Measurements from ENCODE around the gene SLC9A3.
"Not testable (repeated sequence)": the region's sequence is repeated elsewhere in the genome, so short reads cannot be mapped to it uniquely, and the experiment has no call there.

SLC9A3 gene

GRCh38 chr5:486597-486996 lies 37.7 kb downstream of the SLC9A3 start:
- POLR2A ChIA-PET: not testable (repeated sequence)

GRCh38 chr5:485946-486491 lies 38.2 kb downstream of the SLC9A3 start:
- TF ChIP-seq ZNF350 (tag by site-specific recombination; IDR thresholded peaks at IDR 0.05) (no peak), ZNF221 (tag by site-specific recombination; IDR thresholded peaks at IDR 0.05; ENCODE audit: borderline replicate concordance) (no peak), ZNF423 (tag by site-specific recombination; IDR thresholded peaks at IDR 0.05) (no peak), REST (tag by site-specific recombination; IDR thresholded peaks at IDR 0.05) (no peak), ZNF555 (tag by site-specific recombination; conservative IDR thresholded peaks at IDR 0.05) (no peak), INSM2 (tag by site-specific recombination; IDR thresholded peaks at IDR 0.05) (no peak), PBX3 (CRISPR knock-in tag; IDR thresholded peaks at IDR 0.05) (no peak), WT1 (tag by site-specific recombination; IDR thresholded peaks at IDR 0.05) (no peak), ZBTB48 (tag by site-specific recombination; IDR thresholded peaks at IDR 0.05) (no peak), ZNF280D (tag by site-specific recombination; IDR thresholded peaks at IDR 0.05) (no peak), ZNF621 (tag by site-specific recombination; IDR thresholded peaks at IDR 0.05) (no peak)
- Histone ChIP-seq H3K4me3 (ENCODE audit: low read depth, low read length) (no peak overlapping the region), H3K27ac (ENCODE audit: extremely low read depth, low read depth, low read length) (no peak overlapping the region), H3K4me1 (ENCODE audit: control insufficient read depth, insufficient read depth, low read length) (no peaks in the 10 kb centered on the region), H3K9me3 (ENCODE audit: control insufficient read depth, insufficient read depth, low read depth, low read length) (no peaks in the 10 kb centered on the region), H3K36me3 (ENCODE audit: control insufficient read depth in 2 of 2, insufficient read depth in 1 of 2, low read length in 2 of 2) (no peaks in the 10 kb centered on the region; a peak in 1 of 3 replicates)
- ChIA-PET POLR2A (no interaction called here), CTCF (interaction anchor here (0.7 kb wide), 1 partner anchor 523 kb away, joined by 3 read pairs; the partner anchor contains the start of gene NKD2)

More at GRCh38 chr5:486597-486996, 37.7 kb downstream of the SLC9A3 start:
- H3K4me3 ChIP-seq (ENCODE audit: low read depth, low read length); CTCF ChIA-PET; H3K27ac ChIP-seq (ENCODE audit: extremely low read depth, low read depth, low read length); H3K9me3 ChIP-seq (ENCODE audit: control insufficient read depth, insufficient read depth, low read depth, low read length); H3K4me1 ChIP-seq (ENCODE audit: control insufficient read depth, insufficient read depth, low read length); H3K36me3 ChIP-seq (ENCODE audit: control insufficient read depth in 2 of 2, insufficient read depth in 1 of 2, low read length in 2 of 2): not testable (repeated sequence)
